Parathyroid adenoma (tissue), 2 donors: ENCODE data around the gene ZC3HAV1.

Source experiments
- H2AFZ ChIP-seq: fragments of 300-600 bp; sonication (generic); one replicate; pipeline ENCODE4 v1.7.0; 2017; ENCODE audit warnings: antibody characterized with exemption, mild to moderate bottlenecking
- H3K27ac ChIP-seq: fragments of 300-600 bp; sonication (generic); one replicate; pipeline ENCODE4 v1.7.0; 2017
- H3K27me3 ChIP-seq: fragments of 300-600 bp; sonication (generic); one replicate; pipeline ENCODE4 v1.7.0; 2017; ENCODE audit warnings: low read length; ENCODE audit not compliant: control insufficient read depth, insufficient read depth
- H3K36me3 ChIP-seq: fragments of 300-600 bp; sonication (generic); one replicate; pipeline ENCODE4 v1.7.0; 2017; ENCODE audit warnings: low read length; ENCODE audit not compliant: control insufficient read depth, insufficient read depth
- H3K4me1 ChIP-seq: fragments of 300-600 bp; sonication (generic); one replicate; pipeline ENCODE4 v1.7.0; 2017; ENCODE audit warnings: control low read depth
- H3K4me2 ChIP-seq: fragments of 300-600 bp; sonication (generic); one replicate; pipeline ENCODE4 v1.7.0; 2017; ENCODE audit warnings: low read length
- H3K4me3 ChIP-seq: fragments of 300-600 bp; sonication (generic); one replicate; pipeline ENCODE4 v1.7.0; 2017; ENCODE audit warnings: low read depth, low read length
- H3K79me2 ChIP-seq: fragments of 300-600 bp; sonication (generic); one replicate; pipeline ENCODE4 v1.7.0; 2017; ENCODE audit warnings: control low read depth
- H3K9ac ChIP-seq: fragments of 300-600 bp; sonication (generic); one replicate; pipeline ENCODE4 v1.7.0; 2017; ENCODE audit warnings: mild to moderate bottlenecking
- H3K9me3 ChIP-seq: fragments of 300-600 bp; sonication (generic); one replicate; pipeline ENCODE4 v1.7.0; 2017; ENCODE audit warnings: low read length; ENCODE audit not compliant: control insufficient read depth
- CTCF ChIP-seq: fragments of 300-600 bp; sonication (generic); IDR thresholded peaks from one replicate; pipeline ENCODE4 v1.7.0; 2017; ENCODE audit warnings: antibody characterized with exemption, mild to moderate bottlenecking
- donor health status: primary hyperparathyroidism.

The ZC3HAV1 gene

GRCh38 chr7:139038691-139039090 is 70.8 kb downstream of the ZC3HAV1 start:
- Histone ChIP-seq H3K4me1 (peaks cover 2% of the 10 kb centered on the region), H3K9ac (no peak overlapping the region), H2AFZ (no peak overlapping the region), H3K36me3 (no peaks in the 10 kb centered on the region), H3K4me3 (no peak overlapping the region), H3K27ac (no peak overlapping the region), H3K79me2 (no peaks in the 10 kb centered on the region), H3K27me3 (no peaks in the 10 kb centered on the region), H3K4me2 (no peak overlapping the region), H3K9me3 (no peaks in the 10 kb centered on the region)
- TF ChIP-seq CTCF = no peak

DNA sequence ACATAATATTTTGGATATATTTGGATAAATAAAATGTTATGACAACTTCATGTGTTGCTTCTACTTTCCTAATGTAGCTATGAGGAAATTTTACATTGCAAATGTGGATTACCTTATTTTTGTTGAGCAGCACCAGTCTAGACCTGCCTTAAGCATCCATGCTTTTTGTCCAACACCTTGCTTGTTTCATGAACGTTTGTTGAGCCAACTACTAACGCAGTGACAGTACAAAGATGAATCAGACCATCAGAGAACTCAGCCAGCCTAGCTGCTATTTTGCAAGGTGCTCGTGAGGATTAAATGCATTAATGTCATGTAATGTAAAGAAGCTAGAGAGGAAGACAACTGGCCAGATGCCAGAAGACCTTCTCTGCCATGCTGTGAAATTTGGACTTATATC is 72.6 kb downstream of the ZC3HAV1 start:
- no peak overlapping the region for H3K27ac ChIP-seq
- H3K4me3 ChIP-seq = no peak overlapping the region
- H2AFZ ChIP-seq = no peak overlapping the region
- no peaks in the 10 kb centered on the region for H3K27me3 ChIP-seq
- H3K9ac ChIP-seq = no peak overlapping the region
- H3K36me3 ChIP-seq = no peaks in the 10 kb centered on the region
- H3K4me2 ChIP-seq = no peak overlapping the region
- no peaks in the 10 kb centered on the region for H3K9me3 ChIP-seq
- H3K79me2 ChIP-seq = no peaks in the 10 kb centered on the region
- no peak for TF ChIP-seq CTCF
- H3K4me1 ChIP-seq = peaks cover 2% of the 10 kb centered on the region

DNA sequence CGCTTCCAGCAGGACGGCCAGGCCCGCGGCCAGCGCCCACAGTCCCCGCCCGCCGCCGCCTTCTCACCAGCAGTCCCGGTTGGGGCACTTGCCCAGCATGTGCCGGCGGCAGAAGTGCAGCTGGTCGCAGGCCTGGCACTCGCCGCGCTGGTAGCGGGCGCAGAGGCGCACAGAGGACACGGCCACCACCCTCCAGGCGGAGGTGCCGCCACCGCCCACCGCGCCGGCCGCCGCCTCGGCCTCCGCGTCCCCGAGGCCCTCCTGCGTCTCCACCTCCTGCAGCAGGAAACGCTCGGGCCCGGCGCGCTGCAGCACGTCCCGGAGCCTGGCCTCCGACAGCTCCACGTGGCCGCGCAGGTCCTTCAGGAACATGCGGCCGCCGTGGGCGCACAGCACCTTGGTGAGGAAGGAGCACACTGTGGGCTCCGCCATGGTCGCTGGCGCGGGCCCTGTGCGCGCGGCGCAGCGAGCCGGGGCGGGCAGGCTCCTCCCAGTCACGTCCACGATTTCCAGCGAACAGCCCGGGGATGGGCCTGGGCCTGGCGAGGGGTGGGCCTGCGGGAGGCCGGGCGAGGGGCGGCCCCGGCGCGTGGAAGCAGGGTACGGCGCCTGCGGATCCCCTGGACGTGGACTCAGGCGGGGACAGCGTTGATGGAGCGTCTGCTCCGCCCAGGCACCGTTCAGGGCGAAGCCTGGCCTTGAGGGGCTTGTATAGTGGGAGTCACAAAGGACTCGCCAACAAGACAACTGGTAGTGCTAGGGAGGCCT is 73.8 kb downstream of the ZC3HAV1 start, which contains the start of gene ZC3HAV1L:
TSS of gene ZC3HAV1L (minus strand) at position 457 of the 768 bp plus-strand sequence. CDS start at position 432, 25 bp downstream.
- peaks cover 2% of the 10 kb centered on the region for H3K4me1 ChIP-seq
- no peaks in the 10 kb centered on the region for H3K36me3 ChIP-seq
- peak within 1 kb of the TSS; percentile 60 for H3K4me3 ChIP-seq
- no peak within 1 kb of the TSS for H3K9ac ChIP-seq
- H3K27ac ChIP-seq = peak within 1 kb of the TSS; percentile 30
- TF ChIP-seq CTCF = no peak
- H3K79me2 ChIP-seq = no peaks in the 10 kb centered on the region
- peak within 1 kb of the TSS; percentile 88 for H3K4me2 ChIP-seq
- no peaks in the 10 kb centered on the region for H3K9me3 ChIP-seq
- peak within 1 kb of the TSS; percentile 98 for H2AFZ ChIP-seq
- H3K27me3 ChIP-seq = no peaks in the 10 kb centered on the region

DNA sequence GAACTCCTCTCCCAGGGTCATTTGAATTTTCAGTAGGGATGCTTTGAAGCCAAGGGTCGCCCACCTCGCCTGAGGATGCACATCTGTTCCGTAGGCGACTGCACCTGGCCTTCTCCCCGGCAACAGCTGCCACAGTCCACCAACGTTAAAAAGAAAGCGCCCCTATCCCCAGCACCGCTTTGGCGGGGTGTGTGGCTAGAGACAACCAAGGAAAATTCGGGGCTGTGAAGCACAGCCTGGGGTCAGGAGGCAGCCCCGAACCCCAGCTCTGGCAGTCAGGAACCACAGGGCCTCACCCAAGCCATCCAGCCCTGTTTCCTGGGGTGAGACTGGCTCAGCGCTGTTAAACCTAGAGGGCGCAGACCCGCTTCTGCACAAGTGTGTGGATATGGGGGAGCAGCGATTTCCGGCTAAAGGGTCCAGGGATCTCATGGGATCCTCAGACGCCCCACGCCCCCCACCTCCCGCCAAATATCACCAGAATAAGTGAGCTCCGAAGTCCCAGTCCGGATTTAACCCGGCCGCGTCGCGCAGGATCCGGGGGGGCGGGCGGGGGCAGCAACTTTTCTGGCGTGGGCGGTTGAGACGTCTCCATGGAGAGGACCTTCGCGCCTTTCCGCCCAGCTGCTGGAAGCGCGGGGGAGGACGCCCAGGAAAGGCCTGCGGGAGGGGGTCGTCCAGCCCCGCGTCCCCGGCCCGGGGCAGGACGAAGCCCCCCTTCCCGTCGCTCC is 74.5 kb downstream of the ZC3HAV1 start:
- peak overlapping the region; percentile 98 for H2AFZ ChIP-seq
- H3K4me1 ChIP-seq = peaks cover 2% of the 10 kb centered on the region
- no peak overlapping the region for H3K9ac ChIP-seq
- no peaks in the 10 kb centered on the region for H3K27me3 ChIP-seq
- H3K4me2 ChIP-seq = peak overlapping the region; percentile 88
- H3K9me3 ChIP-seq = no peaks in the 10 kb centered on the region
- H3K4me3 ChIP-seq = peak overlapping the region; percentile 60
- H3K36me3 ChIP-seq = no peaks in the 10 kb centered on the region
- TF ChIP-seq CTCF = no peak
- no peak overlapping the region for H3K27ac ChIP-seq
- H3K79me2 ChIP-seq = no peaks in the 10 kb centered on the region
